HepG2 (cell line): Measurements from ENCODE around the gene NPHS1. TPM values are rescaled to one million over a fixed set of nuclear protein-coding genes. Genes with fewer than 3 reads are reported as not detected.

Experiments used
- ATAC-seq: fragments of 200-7000 bp; cut with Tn5 transposase; 3 replicates; pipeline ENCODE4 v1.9.1; 2020; ENCODE audit warnings: mild to moderate bottlenecking, moderate library complexity
- BruUV-seq: library from RNA; stranded (reverse); fragments of 400-500 nt; replicated peaks from 2 replicates; lab custom pipeline; 2021; lab: Mats Ljungman, UMichigan
- CTCF ChIA-PET: fragments of 300-600 bp; formaldehyde crosslinking; extraction: SDS; loops from one replicate; lab custom pipeline; 2021; ENCODE audit warnings: low total read pairs, inconsistent platforms, low intra/inter-chr PET ratio; lab: Yijun Ruan, JAX
- POLR2A ChIA-PET: fragments of 350-600 bp; sonication (Branson Sonifier 250); formaldehyde crosslinking; loops from one replicate; lab custom pipeline; 2020; ENCODE audit warnings: antibody characterized with exemption, inconsistent platforms; lab: Yijun Ruan, JAX
- DNase-seq: peaks from one replicate; pipeline ENCODE4 v3.0.0-alpha.2; 2015; ENCODE audit warnings: low spot score
- FAIRE-seq: peaks from 3 replicates; lab custom pipeline; 2011; peaks lifted over from hg19 to GRCh38; lab: Jason Lieb, UNC
- H2AFZ ChIP-seq: one replicate; pipeline ENCODE4 v1.6.1; 2011; ENCODE audit warnings: low read length, inconsistent platforms
- H3K27ac ChIP-seq: fragments of 300-600 bp; 3 replicates; pipeline ENCODE4 v1.8.0; 2011; ENCODE audit warnings: mixed run types, mild to moderate bottlenecking, mixed read lengths, low read length, inconsistent platforms; ENCODE audit not compliant: insufficient read depth; ENCODE audit errors: extremely low read length
- H3K27me3 ChIP-seq, 2 experiments: fragments of 200-600 bp in 1 of 2; 2 replicates in 1 of 2; 3 replicates in 1 of 2; pipeline versions ENCODE4 v1.6.0 to v1.8.0; 2011; ENCODE audit warnings: low read length in 2 of 2, mild to moderate bottlenecking in 2 of 2, moderate library complexity in 2 of 2, inconsistent platforms in 1 of 2; ENCODE audit not compliant: insufficient read depth in 2 of 2, control insufficient read depth in 1 of 2
- H3K36me3 ChIP-seq, 2 experiments: fragments of 200-600 bp in 1 of 2; replicated peaks in 1 of 2; 2 replicates in 1 of 2; 3 replicates in 1 of 2; pipeline versions ENCODE4 v1.5.1 to v1.8.0; 2011; ENCODE audit warnings: low read length in 2 of 2, inconsistent platforms in 1 of 2; ENCODE audit not compliant: insufficient read depth in 2 of 2, control insufficient read depth in 1 of 2
- H3K4me1 ChIP-seq: 2 replicates; pipeline ENCODE4 v1.5.1; 2012; ENCODE audit warnings: low read length, inconsistent platforms; ENCODE audit not compliant: insufficient read depth
- H3K4me2 ChIP-seq: 2 replicates; pipeline ENCODE4 v1.6.0; 2011; ENCODE audit warnings: low read depth, low read length, inconsistent platforms
- H3K4me3 ChIP-seq, 3 experiments: fragments of 200-600 bp in 1 of 3; sonication (generic), shearing (Covaris generic) in 1 of 3; replicated peaks in 1 of 3; 2 replicates each; pipeline ENCODE4 v1.5.1; 2011 to 2016; ENCODE audit warnings: low read length in 3 of 3, inconsistent platforms in 2 of 3, low read depth in 2 of 3, mild to moderate bottlenecking in 2 of 3, control low read depth in 1 of 3, mixed read lengths in 1 of 3; ENCODE audit not compliant: insufficient read depth in 1 of 3
- H3K79me2 ChIP-seq: one replicate; pipeline ENCODE4 v1.6.1; 2011; ENCODE audit warnings: low read length, inconsistent platforms; ENCODE audit not compliant: insufficient read depth
- H3K9ac ChIP-seq: 2 replicates; pipeline ENCODE4 v1.6.0; 2011; ENCODE audit warnings: mild to moderate bottlenecking, low read depth, low read length, inconsistent platforms; ENCODE audit not compliant: insufficient read depth
- H3K9me3 ChIP-seq: 2 replicates; pipeline ENCODE4 v1.5.1; 2012; ENCODE audit warnings: mild to moderate bottlenecking, low read length
- H4K20me1 ChIP-seq: 2 replicates; pipeline ENCODE4 v1.6.0; 2011; ENCODE audit warnings: inconsistent platforms, mild to moderate bottlenecking, low read length, moderate library complexity; ENCODE audit not compliant: insufficient read depth
- FOSL1 ChIP-seq: sonication (generic); formaldehyde crosslinking; IDR thresholded peaks from 2 replicates; pipeline ENCODE4 v1.9.0; 2021; ENCODE audit warnings: missing genetic modification reagents, borderline replicate concordance
- HMGXB4 ChIP-seq, 2 experiments: sonication (generic) in 1 of 2; formaldehyde crosslinking in 1 of 2; IDR thresholded peaks; 2 replicates each; pipeline versions ENCODE4 v1.4.0 to v1.6.1; 2018 to 2020; ENCODE audit warnings: missing genetic modification reagents in 2 of 2, borderline replicate concordance in 1 of 2, low read depth in 1 of 2, mild to moderate bottlenecking in 1 of 2, missing biosample characterization in 1 of 2
- ISX ChIP-seq: sonication (generic); formaldehyde crosslinking; conservative IDR thresholded peaks from 2 replicates; pipeline ENCODE4 v1.5.0; 2020; ENCODE audit warnings: missing genetic modification reagents
- KAT7 ChIP-seq: IDR thresholded peaks from 2 replicates; pipeline ENCODE4 v1.6.1; 2018; ENCODE audit warnings: borderline replicate concordance, missing compliant biosample characterization
- PHF8 ChIP-seq: sonication (generic); formaldehyde crosslinking; IDR thresholded peaks from 2 replicates; pipeline ENCODE4 v1.5.0; 2020; ENCODE audit warnings: missing genetic modification reagents
- REXO4 ChIP-seq: sonication (generic); formaldehyde crosslinking; IDR thresholded peaks from 2 replicates; pipeline ENCODE4 v1.8.0; 2022; ENCODE audit warnings: missing genetic modification reagents, mild to moderate bottlenecking, borderline replicate concordance
- SIN3A ChIP-seq: IDR thresholded peaks from 2 replicates; pipeline ENCODE4 v1.6.1; 2011; ENCODE audit warnings: low read depth, mild to moderate bottlenecking, control low read depth, low read length, borderline replicate concordance
- XBP1 ChIP-seq: sonication (generic); formaldehyde crosslinking; IDR thresholded peaks from 2 replicates; pipeline ENCODE4 v1.5.0; 2020; ENCODE audit warnings: missing genetic modification reagents
- ZBTB3 ChIP-seq: sonication (generic); formaldehyde crosslinking; IDR thresholded peaks from 2 replicates; pipeline ENCODE4 v1.4.0; 2020; ENCODE audit warnings: low read depth, mild to moderate bottlenecking, moderate library complexity, missing genetic modification reagents, borderline replicate concordance
- ZFY ChIP-seq: sonication (generic); formaldehyde crosslinking; IDR thresholded peaks from 2 replicates; pipeline ENCODE4 v1.4.0; 2020; ENCODE audit warnings: missing genetic modification reagents
- ZNF160 ChIP-seq: sonication (generic); formaldehyde crosslinking; IDR thresholded peaks from 2 replicates; pipeline ENCODE4 v1.8.0; 2022; ENCODE audit warnings: mild to moderate bottlenecking, inconsistent platforms, missing genetic modification reagents
- ZNF619 ChIP-seq: sonication (generic); formaldehyde crosslinking; IDR thresholded peaks from 2 replicates; pipeline ENCODE4 v1.4.0; 2020; ENCODE audit warnings: mild to moderate bottlenecking, missing genetic modification reagents
- ZNF770 ChIP-seq: sonication (generic); formaldehyde crosslinking; IDR thresholded peaks from 2 replicates; pipeline ENCODE4 v1.5.0; 2020; ENCODE audit warnings: mild to moderate bottlenecking, missing genetic modification reagents
- ZNF83 ChIP-seq: sonication (generic); formaldehyde crosslinking; IDR thresholded peaks from 2 replicates; pipeline ENCODE4 v1.4.0; 2020; ENCODE audit warnings: missing genetic modification reagents, mild to moderate bottlenecking, borderline replicate concordance
- WGBS: methylation state at CpG from one replicate; pipeline ENCODE4 v1.1.6; 2017; ENCODE audit warnings: low lambda C conversion rate; 5-methylcytosine and 5-hydroxymethylcytosine counted together
- in situ Hi-C: cut with HindIII; loops from 2 replicates; pipeline ENCODE4 v1.10.0; 2017; ENCODE audit warnings: low pct_unique_long_range_greater_than_20kb; ENCODE audit not compliant: extremely low pct_ligation_motif_present
- intact Hi-C: fragments of 100-400 bp; cut with micrococcal nuclease; formaldehyde crosslinking; loops from one replicate; pipeline ENCODE4 v1.10.0; 2022; ENCODE audit not compliant: unreplicated experiment
- polyA plus RNA-seq, 8 experiments: library from polyadenylated mRNA; depleted of rRNA in 3 of 8; stranded (reverse) in 7 of 8; unstranded in 1 of 8; fragments of >200 nt; fragmentation: Illumina TruSeq in 4 of 8; extraction: Trizol in 4 of 8; gene quantifications; 2 replicates each; pipeline versions ENCODE4 v1.2.1 to v1.2.3, GENCODE V29; 2011 to 2016; ENCODE audit warnings: low read depth in 4 of 8, missing spikeins in 1 of 8, mixed read lengths in 1 of 8; ENCODE audit not compliant: insufficient read depth in 1 of 8
- total RNA-seq, 5 experiments: library from RNA; depleted of rRNA; stranded (reverse); fragments of >200 nt; fragmentation: Illumina TruSeq; extraction: Trizol; gene quantifications; 2 replicates each; pipeline ENCODE4 v1.2.3, GENCODE V29; 2016; ENCODE audit warnings: low read depth in 1 of 5
- TF ChIP-seq, protein P1 (sequence below), 2 experiments: fragments of 450-650 bp in 1 of 2; sonication (generic) in 1 of 2; formaldehyde crosslinking; IDR thresholded peaks; 2 replicates each; pipeline versions ENCODE4 v1.5.0 to v1.8.0; 2020 to 2022; ENCODE audit warnings: mild to moderate bottlenecking in 1 of 2, missing genetic modification reagents in 1 of 2

The NPHS1 gene
- total and polyA plus RNA-seq, 2 of the 13 experiments (the other 11 are each of a cell fraction or from before 2014, with no cell fraction given) = not detected

DNA sequence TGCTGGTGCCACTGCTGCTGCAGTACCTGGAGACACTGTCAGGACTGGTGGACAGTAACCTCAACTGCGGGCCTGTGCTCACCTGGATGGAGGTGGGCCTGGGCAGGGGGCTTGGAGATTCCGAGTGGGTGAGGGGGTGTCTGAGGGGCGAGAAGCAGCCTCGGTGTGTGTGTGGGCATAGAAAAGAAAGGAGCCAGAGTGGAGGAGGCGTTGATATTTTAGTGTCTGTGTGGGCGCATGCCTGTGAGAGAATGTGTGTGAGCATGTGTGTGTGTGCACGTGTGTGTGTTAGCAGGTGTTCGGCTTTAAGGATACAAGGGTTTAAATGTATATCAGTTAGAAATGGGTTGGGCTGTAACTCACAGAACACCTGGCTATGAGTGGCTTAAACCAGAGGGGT is 73.3 kb downstream of the NPHS1 start (continued):
- TF ChIP-seq PHF8 = no peak
- no peak for TF ChIP-seq REXO4 (CRISPR knock-in tag)
- TF ChIP-seq, protein P1, sequence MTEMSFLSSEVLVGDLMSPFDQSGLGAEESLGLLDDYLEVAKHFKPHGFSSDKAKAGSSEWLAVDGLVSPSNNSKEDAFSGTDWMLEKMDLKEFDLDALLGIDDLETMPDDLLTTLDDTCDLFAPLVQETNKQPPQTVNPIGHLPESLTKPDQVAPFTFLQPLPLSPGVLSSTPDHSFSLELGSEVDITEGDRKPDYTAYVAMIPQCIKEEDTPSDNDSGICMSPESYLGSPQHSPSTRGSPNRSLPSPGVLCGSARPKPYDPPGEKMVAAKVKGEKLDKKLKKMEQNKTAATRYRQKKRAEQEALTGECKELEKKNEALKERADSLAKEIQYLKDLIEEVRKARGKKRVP (CRISPR knock-in tag; IDR thresholded peaks at IDR 0.05) = no peak
- TF ChIP-seq ZBTB3 (CRISPR knock-in tag) = no peak
- TF ChIP-seq ISX = no peak
- no peak for TF ChIP-seq ZNF619

DNA sequence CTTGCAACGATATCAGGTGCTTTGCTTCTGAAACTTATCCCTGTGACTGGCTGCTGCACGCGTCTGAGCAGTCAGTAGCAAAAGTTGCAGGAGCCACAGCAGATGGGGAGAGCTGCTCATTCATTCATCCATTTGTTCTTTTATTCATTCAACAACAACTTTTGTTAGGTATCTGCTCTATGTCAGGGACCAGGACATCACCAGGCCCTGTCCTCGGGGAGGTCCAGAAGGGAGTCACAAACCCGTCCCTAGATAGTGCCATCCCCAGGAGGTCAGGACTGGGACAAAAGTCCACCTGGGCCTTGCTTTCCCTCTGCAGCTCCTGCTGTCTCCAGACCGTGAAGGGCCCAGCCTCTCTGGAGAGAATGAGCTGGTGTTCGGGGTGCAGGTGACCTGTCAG is 74.3 kb downstream of the NPHS1 start:
- H3K27ac ChIP-seq = no peak overlapping the region
- intact Hi-C loops (loop anchor here (5.0 kb wide), 1 partner anchor 34 kb away; the partner anchor contains the start of gene PRODH2), in situ Hi-C loops (no loop called here)
- H4K20me1 ChIP-seq = no peaks in the 10 kb centered on the region
- no peak overlapping the region for H2AFZ ChIP-seq
- H3K9me3 ChIP-seq = no peaks in the 10 kb centered on the region
- FAIRE-seq (no peak), ATAC-seq (no peak), DNase-seq (no peak)
- WGBS = 88% methylated on average over 7 of the region's 7 CpGs
- H3K4me1 ChIP-seq = peaks cover 37% of the 10 kb centered on the region
- H3K79me2 ChIP-seq = no peaks in the 10 kb centered on the region
- ChIA-PET CTCF (no interaction called here), POLR2A (no interaction called here)
- no peak overlapping the region for H3K4me3 ChIP-seq
- H3K4me2 ChIP-seq = peak overlapping the region; percentile 89; the same call in 1 of the 2 replicates
- no peaks in the 10 kb centered on the region for H3K27me3 ChIP-seq
- H3K36me3 ChIP-seq = peaks cover 0 to 2% of the 10 kb centered on the region in 2 experiments; a peak in 2 of 5 replicates
- BruUV-seq = no TSS peak
- H3K9ac ChIP-seq = no peak overlapping the region
- TF ChIP-seq XBP1 (CRISPR knock-in tag) = no peak
- TF ChIP-seq ZNF160 (CRISPR knock-in tag) = no peak
- TF ChIP-seq HMGXB4 (CRISPR knock-in tag; IDR thresholded peaks at IDR 0.05; ENCODE audit: borderline replicate concordance in 1 of 2, low read depth in 1 of 2) = no peak
- TF ChIP-seq SIN3A = no peak
- no peak for TF ChIP-seq FOSL1 (CRISPR knock-in tag)
- no peak for TF ChIP-seq ZNF83 (CRISPR knock-in tag)
- TF ChIP-seq ZFY (CRISPR knock-in tag) = no peak
- no peak for TF ChIP-seq ZNF770 (CRISPR knock-in tag)
- TF ChIP-seq KAT7 = no peak
